Activated naive CD4-positive, alpha-beta T cell treated with anti-CD3 and anti-CD28 coated beads for 36 hours (primary cell): ENCODE data around the gene KCTD19. TPM values are rescaled to one million over a fixed set of nuclear protein-coding genes. Genes with fewer than 3 reads are reported as not detected.

Source experiments
- CTCF ChIA-PET: fragments of 350-600 bp; sonication (Branson Sonifier 250); formaldehyde crosslinking; loops from one replicate; lab custom pipeline; 2021; ENCODE audit warnings: antibody characterized with exemption; lab: Charles Lee
- DNase-seq: peaks from one replicate; pipeline ENCODE4 v3.0.0-alpha.2; 2020
- H3K27ac Mint-ChIP-seq: one replicate; pipeline ENCODE4 v1.8.0; 2021; ENCODE audit warnings: mild to moderate bottlenecking, mixed read lengths
- H3K27me3 Mint-ChIP-seq: one replicate; pipeline ENCODE4 v1.8.0; 2021; ENCODE audit warnings: low read depth, mixed read lengths
- H3K36me3 Mint-ChIP-seq: one replicate; pipeline ENCODE4 v1.8.0; 2021; ENCODE audit warnings: low read depth, mixed read lengths
- H3K4me1 Mint-ChIP-seq: one replicate; pipeline ENCODE4 v1.8.0; 2021; ENCODE audit warnings: low read depth, mixed read lengths
- H3K4me3 Mint-ChIP-seq: one replicate; pipeline ENCODE4 v1.8.0; 2021; ENCODE audit warnings: mild to moderate bottlenecking, moderate library complexity, mixed read lengths
- H3K9me3 Mint-ChIP-seq: one replicate; pipeline ENCODE4 v1.8.0; 2021; ENCODE audit warnings: mixed read lengths
- intact Hi-C: fragments of 100-400 bp; cut with micrococcal nuclease; formaldehyde crosslinking; loops from one replicate; pipeline ENCODE4 v1.15.1; 2023
- total RNA-seq, 2 experiments: library from RNA; stranded (reverse); gene quantifications; one replicate each; pipeline ENCODE4 v1.2.3, GENCODE V29; 2021

The KCTD19 gene
- total RNA-seq, 2 experiments from 2014 or later = 1.0 to 1.3 TPM

DNA sequence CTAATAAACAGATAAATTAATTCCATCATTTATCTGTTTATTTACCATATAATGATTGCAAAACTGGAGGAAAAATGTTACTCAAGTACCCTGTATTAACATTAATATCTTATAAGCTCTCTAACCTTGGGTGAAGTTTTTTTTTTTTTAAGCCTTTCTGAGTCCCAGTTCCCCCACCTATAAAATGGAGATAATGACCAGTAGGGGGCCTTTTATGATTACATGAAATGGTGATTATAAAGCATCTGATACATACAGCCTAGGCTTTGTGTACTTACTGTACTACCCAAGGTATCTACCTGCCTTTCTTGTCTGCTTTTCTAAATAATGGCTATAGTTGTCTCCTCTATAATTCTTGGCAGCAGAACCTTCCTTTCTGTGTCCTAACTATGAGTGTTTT lies 22.6 kb upstream of the KCTD19 start:
- Mint-ChIP-seq H3K27ac (no peak overlapping the region), H3K36me3 (no peaks in the 10 kb centered on the region), H3K4me3 (no peak overlapping the region), H3K4me1 (no peaks in the 10 kb centered on the region), H3K9me3 (no peaks in the 10 kb centered on the region), H3K27me3 (no peaks in the 10 kb centered on the region)
- DNase-seq = no peak
- intact Hi-C loops = loop anchor here (1.0 to 5.0 kb wide), 2 partner anchors 50 to 118 kb away; no protein-coding TSS in a partner anchor
- CTCF ChIA-PET = interaction anchor here (0.6 to 1.4 kb wide), 5 partner anchors 42 to 89 kb away, joined by 3 to 6 read pairs (median 3); no protein-coding TSS in a partner anchor

DNA sequence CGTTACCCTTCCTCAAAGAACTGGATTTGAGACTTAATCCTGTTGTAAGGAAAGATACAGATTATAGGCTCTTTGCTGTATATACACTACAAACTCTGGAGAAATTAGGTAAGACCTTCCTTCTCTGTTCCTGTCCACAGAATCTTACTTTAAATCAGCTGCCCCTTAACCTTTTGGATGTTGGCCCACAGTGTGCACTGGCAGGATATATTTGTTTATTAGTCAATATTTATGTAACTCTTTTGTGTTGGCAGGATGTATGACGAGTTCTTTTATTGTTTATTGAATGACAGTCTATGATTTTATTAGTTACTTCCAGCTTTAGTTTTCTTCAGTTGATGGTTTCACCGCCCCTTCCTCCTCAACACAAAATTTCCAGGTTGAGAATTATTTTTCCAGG lies 19.8 kb upstream of the KCTD19 start:
- no peaks in the 10 kb centered on the region for H3K4me1 Mint-ChIP-seq
- H3K27ac Mint-ChIP-seq = no peak overlapping the region
- CTCF ChIA-PET = interaction anchor here (1.2 to 1.7 kb wide), 2 partner anchors 68 to 76 kb away, joined by 3 to 4 read pairs; no protein-coding TSS in a partner anchor
- no peaks in the 10 kb centered on the region for H3K36me3 Mint-ChIP-seq
- no peaks in the 10 kb centered on the region for H3K9me3 Mint-ChIP-seq
- no peak for DNase-seq
- H3K27me3 Mint-ChIP-seq = peaks cover 4% of the 10 kb centered on the region
- no peak overlapping the region for H3K4me3 Mint-ChIP-seq
- intact Hi-C loops = loop anchor here (5.0 kb wide), 1 partner anchor 121 kb away; no protein-coding TSS in a partner anchor

DNA sequence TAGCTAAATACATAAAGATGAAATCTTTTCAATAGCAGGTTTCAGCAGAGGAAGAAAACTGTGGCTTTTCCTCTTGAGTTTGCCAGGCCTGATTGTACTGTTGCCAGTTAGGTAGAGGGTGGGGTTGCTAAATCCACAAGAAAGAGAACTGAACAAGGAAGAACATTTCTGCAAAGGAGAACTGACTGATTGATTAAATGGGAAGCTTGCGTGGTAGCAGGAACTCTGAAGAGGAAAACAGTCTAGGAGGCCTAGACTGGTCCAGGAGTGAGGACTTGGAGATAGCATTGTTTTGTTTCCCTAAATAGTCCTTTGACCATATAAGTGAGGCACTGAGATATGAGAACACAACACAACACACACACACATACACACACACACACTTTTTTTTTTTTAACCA lies 18.9 kb upstream of the KCTD19 start:
- Mint-ChIP-seq H3K4me3 (no peak overlapping the region), H3K27ac (no peak overlapping the region), H3K4me1 (no peaks in the 10 kb centered on the region), H3K36me3 (no peaks in the 10 kb centered on the region), H3K27me3 (peaks cover 4% of the 10 kb centered on the region), H3K9me3 (no peaks in the 10 kb centered on the region)
- CTCF ChIA-PET = interaction anchor here (0.8 to 1.7 kb wide), 5 partner anchors 13 to 85 kb away, joined by 3 to 6 read pairs (median 4); partner anchors contain the start of gene TPPP3
- intact Hi-C loops = loop anchor here (5.0 kb wide), 1 partner anchor 122 kb away; no protein-coding TSS in a partner anchor
- DNase-seq = no peak

DNA sequence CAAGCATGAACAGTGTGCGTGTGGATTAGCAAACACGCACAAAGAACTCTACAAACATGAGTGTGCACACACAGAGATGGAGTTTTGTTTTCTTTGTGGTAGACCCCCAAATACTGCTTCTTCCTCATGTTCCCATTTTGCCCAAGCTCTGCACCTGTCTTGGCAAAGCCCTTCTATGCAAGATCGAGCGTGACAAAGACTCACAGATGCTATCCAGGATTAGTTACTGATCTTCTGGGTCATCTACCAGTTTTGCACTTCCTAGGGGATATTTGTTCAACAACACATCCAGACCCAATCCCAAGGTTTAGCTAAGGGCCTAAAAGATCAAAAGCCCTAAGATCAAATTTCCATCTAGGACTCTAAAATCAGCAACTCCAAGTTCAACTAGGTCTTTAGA lies 16.1 kb upstream of the KCTD19 start:
- Mint-ChIP-seq H3K36me3 (no peaks in the 10 kb centered on the region), H3K27me3 (peaks cover 11% of the 10 kb centered on the region), H3K27ac (no peak overlapping the region), H3K9me3 (no peaks in the 10 kb centered on the region), H3K4me1 (no peaks in the 10 kb centered on the region), H3K4me3 (no peak overlapping the region)
- no peak for DNase-seq
- CTCF ChIA-PET = no interaction called here
- intact Hi-C loops = no loop called here

DNA sequence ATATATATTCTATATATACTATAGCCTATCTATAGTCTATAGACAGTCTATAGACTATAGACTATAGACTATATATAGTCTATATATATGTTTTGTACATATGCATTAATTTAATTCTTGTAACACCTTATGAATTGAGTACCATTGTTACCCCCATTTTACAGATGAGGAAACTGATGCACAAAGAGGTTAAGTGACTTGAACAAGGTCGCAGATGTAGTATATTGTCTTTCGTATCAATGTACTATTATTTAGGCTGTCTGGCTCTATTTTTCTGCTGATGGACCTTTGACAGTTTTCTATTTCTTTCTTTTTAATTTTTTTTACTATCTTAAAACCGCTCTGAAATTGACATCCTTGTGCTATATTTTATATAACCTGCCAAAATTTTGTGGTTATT lies 14.7 kb upstream of the KCTD19 start:
- intact Hi-C loops = no loop called here

DNA sequence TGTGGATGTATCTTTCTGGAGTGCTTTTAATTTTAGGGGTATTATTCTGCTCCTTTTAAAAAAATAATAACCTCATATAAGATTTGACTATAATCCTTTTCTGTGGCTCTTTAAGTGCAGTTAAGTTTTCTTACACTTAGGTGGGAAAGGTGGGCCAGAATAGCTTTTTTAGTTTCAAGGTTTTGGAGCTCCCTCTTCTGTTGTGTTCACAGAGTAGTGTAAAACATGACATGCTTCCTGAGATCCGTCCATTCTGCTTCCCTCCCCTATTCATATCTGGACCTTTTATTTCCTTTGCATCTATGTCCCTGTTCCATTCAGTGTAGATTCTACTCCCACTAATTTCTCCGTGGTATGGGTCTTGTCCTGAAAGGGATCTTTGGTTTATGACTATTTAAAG lies 12.9 kb upstream of the KCTD19 start:
- CTCF ChIA-PET = interaction anchor here (0.6 to 2.2 kb wide), 13 partner anchors 11 to 105 kb away, joined by 3 to 13 read pairs (median 4); no protein-coding TSS in a partner anchor
- Mint-ChIP-seq H3K36me3 (no peaks in the 10 kb centered on the region), H3K4me1 (no peaks in the 10 kb centered on the region), H3K4me3 (no peak overlapping the region), H3K27me3 (peaks cover 11% of the 10 kb centered on the region), H3K9me3 (peaks cover 8% of the 10 kb centered on the region), H3K27ac (no peak overlapping the region)
- no peak for DNase-seq
- intact Hi-C loops = loop anchor here (1.0 kb wide), 1 partner anchor 60 kb away; the partner anchor contains the start of gene PLEKHG4

More for the DNA sequence above, 14.7 kb upstream of the KCTD19 start:
- no peaks in the 10 kb centered on the region for H3K9me3 Mint-ChIP-seq
- H3K4me3 Mint-ChIP-seq = no peak overlapping the region
- CTCF ChIA-PET = no interaction called here
- no peaks in the 10 kb centered on the region for H3K4me1 Mint-ChIP-seq
- no peaks in the 10 kb centered on the region for H3K36me3 Mint-ChIP-seq
- no peak for DNase-seq
- no peak overlapping the region for H3K27ac Mint-ChIP-seq
- peaks cover 11% of the 10 kb centered on the region for H3K27me3 Mint-ChIP-seq

DNA sequence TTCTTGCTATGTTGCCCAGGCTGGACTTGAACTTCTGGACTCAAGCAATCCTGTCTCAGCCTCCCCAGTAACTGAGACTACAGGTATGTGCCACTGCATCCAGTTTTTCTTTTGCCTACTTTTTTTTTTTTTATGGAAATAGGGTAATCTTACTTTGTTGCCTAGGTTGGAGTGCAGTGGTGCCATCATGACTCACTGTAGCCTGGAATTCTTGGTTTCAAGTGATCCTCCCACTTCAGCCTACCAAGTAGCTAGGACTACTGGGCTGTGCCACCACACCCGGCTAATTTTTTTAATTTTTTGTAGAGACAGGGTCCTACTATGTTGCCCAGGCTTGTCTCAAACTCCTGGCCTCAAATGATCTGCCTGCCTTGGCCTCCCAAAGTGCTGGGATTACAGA lies 10.1 kb upstream of the KCTD19 start:
- H3K4me1 Mint-ChIP-seq = no peaks in the 10 kb centered on the region

DNA sequence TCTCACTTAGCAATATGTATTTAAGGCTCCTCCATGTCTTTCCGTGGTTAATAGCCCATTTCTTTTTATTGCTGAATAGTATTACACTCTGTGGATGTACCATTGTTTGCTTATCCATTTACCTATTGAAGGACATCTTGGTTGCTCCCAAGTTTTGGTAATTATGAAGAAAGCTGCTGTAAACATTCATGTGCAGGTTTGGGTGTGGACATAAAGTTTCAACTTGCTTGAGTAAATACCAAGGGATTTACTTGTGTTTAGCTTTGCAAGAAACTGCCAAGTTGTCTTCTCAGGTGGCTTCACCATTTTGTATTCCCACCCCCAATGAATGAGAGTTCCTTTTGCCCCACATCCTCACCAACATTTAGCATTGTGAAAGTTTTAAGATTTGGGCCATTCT lies 9.6 kb upstream of the KCTD19 start:
- Mint-ChIP-seq H3K4me3 (no peak overlapping the region), H3K27me3 (peaks cover 10% of the 10 kb centered on the region), H3K4me1 (no peaks in the 10 kb centered on the region), H3K36me3 (no peaks in the 10 kb centered on the region), H3K27ac (no peak overlapping the region), H3K9me3 (peaks cover 8% of the 10 kb centered on the region)
- DNase-seq = no peak
- intact Hi-C loops = no loop called here
- CTCF ChIA-PET = interaction anchor here (0.7 kb wide), 1 partner anchor 227 kb away, joined by 3 read pairs; no protein-coding TSS in a partner anchor

More for the DNA sequence above, 10.1 kb upstream of the KCTD19 start:
- intact Hi-C loops = no loop called here
- CTCF ChIA-PET = no interaction called here
- Mint-ChIP-seq H3K27me3 (peaks cover 10% of the 10 kb centered on the region), H3K9me3 (peaks cover 8% of the 10 kb centered on the region), H3K4me3 (no peak overlapping the region), H3K27ac (no peak overlapping the region), H3K36me3 (no peaks in the 10 kb centered on the region)
- no peak for DNase-seq

DNA sequence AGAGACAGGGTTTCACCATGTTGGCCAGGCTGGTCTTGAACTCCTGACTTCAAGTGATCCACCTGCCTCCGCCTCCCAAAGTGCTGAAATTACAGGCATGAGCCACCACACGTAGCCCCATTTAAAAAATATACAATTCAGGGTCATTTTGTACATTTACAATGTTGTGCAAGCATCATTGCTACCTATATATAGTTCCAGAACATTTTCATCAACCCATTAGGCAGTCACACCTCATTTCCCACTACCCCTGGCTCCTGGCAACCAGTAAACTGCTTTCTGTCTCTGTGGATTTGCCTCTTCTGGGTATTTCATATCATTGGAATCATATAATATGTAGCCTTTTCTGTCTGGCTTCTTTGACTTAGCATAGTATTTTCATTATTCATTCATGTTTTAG lies 6.8 kb upstream of the KCTD19 start:
- CTCF ChIA-PET = interaction anchor here (1.0 kb wide), 1 partner anchor 95 kb away, joined by 4 read pairs; no protein-coding TSS in a partner anchor
- no peaks in the 10 kb centered on the region for H3K36me3 Mint-ChIP-seq
- intact Hi-C loops = no loop called here
- peaks cover 3% of the 10 kb centered on the region for H3K27me3 Mint-ChIP-seq
- H3K4me1 Mint-ChIP-seq = no peaks in the 10 kb centered on the region
- peaks cover 8% of the 10 kb centered on the region for H3K9me3 Mint-ChIP-seq
- no peak overlapping the region for H3K27ac Mint-ChIP-seq
- DNase-seq = no peak
- H3K4me3 Mint-ChIP-seq = no peak overlapping the region

DNA sequence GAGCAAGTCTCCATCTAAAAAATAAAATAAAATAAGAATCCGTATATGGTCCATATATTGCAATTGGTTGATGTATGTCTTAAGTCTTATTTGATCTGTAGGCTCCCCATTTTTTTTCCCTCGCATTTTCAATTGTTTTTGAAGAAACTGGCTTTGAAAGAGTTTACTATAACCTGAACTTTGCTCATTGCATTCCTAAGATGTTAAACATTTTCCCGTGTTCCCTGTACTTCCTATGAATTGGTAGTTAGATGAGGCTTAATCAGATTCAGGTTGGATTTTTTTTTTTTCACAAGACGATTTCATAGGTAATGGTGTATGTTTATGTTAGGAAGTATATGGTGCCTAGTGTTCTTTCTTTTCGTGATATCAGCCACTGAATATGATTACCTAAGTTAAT lies 3.4 kb upstream of the KCTD19 start:
- Mint-ChIP-seq H3K27ac (no peak overlapping the region), H3K27me3 (peaks cover 23% of the 10 kb centered on the region), H3K36me3 (no peaks in the 10 kb centered on the region), H3K4me1 (peaks cover 8% of the 10 kb centered on the region), H3K4me3 (no peak overlapping the region), H3K9me3 (peaks cover 3% of the 10 kb centered on the region)
- DNase-seq = no peak
- CTCF ChIA-PET = interaction anchor here (0.6 to 1.5 kb wide), 2 partner anchors 69 to 73 kb away, joined by 3 read pairs; no protein-coding TSS in a partner anchor
- intact Hi-C loops = no loop called here

DNA sequence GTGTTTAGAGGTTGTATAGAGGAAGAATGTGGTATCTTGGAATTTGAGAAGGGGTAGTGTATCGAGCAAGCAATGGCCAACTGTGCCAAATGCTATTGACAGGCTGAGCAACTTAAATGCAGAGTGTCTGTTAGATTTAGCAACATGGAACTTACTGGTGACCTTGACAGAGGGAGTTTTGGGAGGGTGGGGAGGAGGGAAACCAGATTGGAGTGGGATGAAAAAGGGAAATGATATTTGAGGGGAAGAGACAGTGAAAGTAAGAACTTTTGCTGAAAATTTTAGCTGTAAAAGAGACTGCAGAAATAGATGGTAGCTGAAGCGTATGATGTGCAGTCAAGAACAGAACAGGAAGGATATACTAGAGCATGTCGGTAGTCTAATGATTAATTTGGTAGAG lies 1.2 kb upstream of the KCTD19 start:
- Mint-ChIP-seq H3K27ac (no peak overlapping the region), H3K27me3 (peaks cover 41% of the 10 kb centered on the region), H3K4me1 (peaks cover 8% of the 10 kb centered on the region), H3K4me3 (no peak overlapping the region), H3K9me3 (no peaks in the 10 kb centered on the region), H3K36me3 (no peaks in the 10 kb centered on the region)
- intact Hi-C loops = no loop called here
- CTCF ChIA-PET = interaction anchor here (0.5 to 4.1 kb wide), 6 partner anchors 11 to 120 kb away, joined by 3 to 16 read pairs (median 4); no protein-coding TSS in a partner anchor
- no peak for DNase-seq

DNA sequence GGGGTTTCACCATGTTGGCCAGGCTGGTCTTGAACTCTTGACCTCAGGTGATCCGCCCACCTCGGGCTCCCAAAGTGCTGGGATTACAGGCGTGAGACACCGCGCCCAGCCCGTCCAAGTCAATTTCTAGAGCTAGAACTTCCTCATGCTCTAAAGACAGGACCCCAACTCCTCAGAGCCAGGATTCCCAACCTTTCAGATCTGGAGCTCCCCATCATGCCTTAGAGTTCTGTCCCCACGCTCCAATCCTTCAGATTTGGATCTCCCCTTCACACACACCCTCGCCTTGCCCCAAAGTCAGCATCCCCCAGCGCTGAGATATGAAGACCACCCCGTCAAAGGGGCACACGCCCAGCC lies 448 bp downstream of the KCTD19 start:
- DNase-seq = no peak
- Mint-ChIP-seq H3K27ac (no peak overlapping the region), H3K27me3 (peaks cover 50% of the 10 kb centered on the region), H3K36me3 (no peaks in the 10 kb centered on the region), H3K4me3 (peak overlapping the region; percentile 79), H3K4me1 (peaks cover 8% of the 10 kb centered on the region), H3K9me3 (no peaks in the 10 kb centered on the region)
- intact Hi-C loops = no loop called here
- CTCF ChIA-PET = interaction anchor here (0.7 to 4.1 kb wide), 8 partner anchors 11 to 188 kb away, joined by 3 to 16 read pairs (median 4); no protein-coding TSS in a partner anchor

DNA sequence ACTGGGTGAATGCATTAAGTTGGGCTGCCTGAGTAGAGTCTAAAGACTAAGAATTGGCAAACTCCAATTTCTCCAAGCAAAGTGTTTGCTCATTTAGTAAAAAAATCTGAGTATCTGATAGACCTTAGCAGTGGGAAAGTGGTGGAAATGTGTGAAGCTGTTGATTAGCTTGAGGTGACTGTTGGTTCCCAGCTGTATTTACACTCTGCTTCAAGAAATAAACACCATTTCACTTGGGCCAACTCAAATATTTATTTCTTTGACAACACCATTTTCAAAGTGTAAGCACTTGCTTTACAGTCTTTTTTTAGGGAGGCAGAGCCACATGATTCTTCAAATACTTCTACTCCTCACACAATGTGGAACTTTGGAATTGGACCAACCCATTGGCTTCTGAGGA lies 8.7 kb downstream of the KCTD19 start:
- Mint-ChIP-seq H3K4me1 (peaks cover 7% of the 10 kb centered on the region), H3K27ac (no peak overlapping the region), H3K4me3 (no peak overlapping the region), H3K27me3 (peaks cover 27% of the 10 kb centered on the region), H3K9me3 (no peaks in the 10 kb centered on the region), H3K36me3 (no peaks in the 10 kb centered on the region)
- CTCF ChIA-PET = interaction anchor here (2.1 kb wide), 1 partner anchor 10 kb away, joined by 4 read pairs; no protein-coding TSS in a partner anchor
- intact Hi-C loops = no loop called here
- no peak for DNase-seq
